Psoas muscle (tissue), 8 donors: ENCODE data around the gene CALCOCO1. TPM values are rescaled to one million over a fixed set of nuclear protein-coding genes. Genes with fewer than 3 reads are reported as not detected.

Experiments used
- ATAC-seq, 4 donors: fragments of 200-7000 bp; cut with Tn5 transposase; one replicate each; pipeline ENCODE4 v1.9.1; 2020; ENCODE audit warnings: moderate library complexity in 3 of 4, mild to moderate bottlenecking in 2 of 4
- DNase-seq, 2 donors: peaks; one replicate each; pipeline ENCODE4 v3.0.0-alpha.2; 2020
- H3K27ac ChIP-seq: fragments of 200-600 bp; one replicate; pipeline ENCODE4 v1.8.0; 2022
- H3K27me3 ChIP-seq, 3 donors: fragments of 200-600 bp in 1 of 3; one replicate each; pipeline versions ENCODE4 v1.6.1 to v1.8.0; 2013 to 2022; ENCODE audit warnings: low read length in 2 of 3, mild to moderate bottlenecking in 2 of 3, moderate library complexity in 1 of 3; ENCODE audit not compliant: insufficient read depth in 3 of 3
- H3K36me3 ChIP-seq, 2 donors: fragments of 200-600 bp in 1 of 2; one replicate each; pipeline versions ENCODE4 v1.6.1 to v1.8.0; 2013 to 2022; ENCODE audit warnings: low read depth in 1 of 2, mild to moderate bottlenecking in 1 of 2, moderate library complexity in 1 of 2; ENCODE audit not compliant: insufficient read depth in 1 of 2
- H3K4me1 ChIP-seq: fragments of 200-600 bp; one replicate; pipeline ENCODE4 v1.8.0; 2022
- H3K4me3 ChIP-seq: fragments of 200-600 bp; one replicate; pipeline ENCODE4 v1.8.0; 2022; ENCODE audit warnings: mild to moderate bottlenecking
- H3K9me3 ChIP-seq: fragments of 200-600 bp; one replicate; pipeline ENCODE4 v1.8.0; 2022
- CTCF ChIP-seq: fragments of 200-600 bp; IDR thresholded peaks from one replicate; pipeline ENCODE4 v1.8.0; 2022; ENCODE audit warnings: antibody characterized with exemption
- WGBS, 3 donors: extraction: QIAGEN DNeasy Blood & Tissue Kit; methylation state at CpG; one replicate each; pipeline versions ENCODE4 v1.1.6 to v1.1.7; 2013; 5-methylcytosine and 5-hydroxymethylcytosine counted together
- intact Hi-C, 2 donors: fragments of 100-400 bp; cut with DNase I; formaldehyde crosslinking; loops; one replicate each; pipeline versions ENCODE4 v1.11.0 to v1.14.2; 2022
- polyA plus RNA-seq, 3 donors: library from polyadenylated mRNA; stranded (reverse); fragments of 200-250 nt; gene quantifications; one replicate each; pipeline ENCODE4 v1.2.3, GENCODE V29; 2013
- total RNA-seq, 4 donors: library from RNA; stranded (reverse); fragmentation: NEBNext Ultra II Directional in 2 of 4; extraction: Animal tissue kit (Norgen Biotek cat#: 25700) in 2 of 4; gene quantifications; one replicate each; pipeline versions ENCODE4 v1.2.1 to v1.2.4, GENCODE V29; 2021 to 2023
- donor health status: healthy with polysubstance abuse.
- donor health status: DM: no; HTN: no; CAD: no; lungs with moderate emphysema.
- donor health status: Bipolar disorder and iron deficiency.
- donor health status: healthy.
- donor health status: DM: yes; HTN: yes; CAD: no.
- donor health status: DM: no; HTN: no; CAD: no.
- donor health status: DM: no; HTN: no; CAD: no.
- donor health status: DM: yes; HTN: yes; CAD: no.

The CALCOCO1 gene
- total and polyA plus RNA-seq, 7 donors, result 41.1 to 255 (median 180) TPM

GRCh38 chr12:53770281-53770680, 43.0 kb upstream of the CALCOCO1 start:
- intact Hi-C loops, result no loop called here

GRCh38 chr12:53768976-53769375, 41.7 kb upstream of the CALCOCO1 start:
- intact Hi-C loops, result no loop called here
- peaks cover 2 to 26% (median 3%) of the 10 kb centered on the region in 3 donors for H3K27me3 ChIP-seq

More at GRCh38 chr12:53770281-53770680, 43.0 kb upstream of the CALCOCO1 start:
- no peak overlapping the region for H3K27ac ChIP-seq
- H3K36me3 ChIP-seq, result no peaks in the 10 kb centered on the region
- H3K9me3 ChIP-seq, result no peaks in the 10 kb centered on the region
- ATAC-seq (peak in 1 of 4 donors; percentile 30), DNase-seq (no peak)
- no peak for TF ChIP-seq CTCF
- no peak overlapping the region for H3K4me3 ChIP-seq
- H3K27me3 ChIP-seq, result peaks cover 0 to 16% (median 0%) of the 10 kb centered on the region in 3 donors
- no peaks in the 10 kb centered on the region for H3K4me1 ChIP-seq

GRCh38 chr12:53766881-53767280, 39.6 kb upstream of the CALCOCO1 start:
- no peak for TF ChIP-seq CTCF
- ATAC-seq (no peak), DNase-seq (no peak)
- H3K9me3 ChIP-seq, result no peaks in the 10 kb centered on the region
- no peaks in the 10 kb centered on the region for H3K4me1 ChIP-seq
- no peak overlapping the region for H3K4me3 ChIP-seq
- H3K36me3 ChIP-seq, result no peaks in the 10 kb centered on the region
- H3K27ac ChIP-seq, result no peak overlapping the region
- H3K27me3 ChIP-seq, result peaks cover 2 to 40% (median 3%) of the 10 kb centered on the region in 3 donors
- 74 to 79% (median 76%) methylated on average over 3 of the region's 3 CpGs for WGBS, 3 donors
- intact Hi-C loops, result no loop called here

More at GRCh38 chr12:53768976-53769375, 41.7 kb upstream of the CALCOCO1 start:
- no peak for DNase-seq
- no peaks in the 10 kb centered on the region for H3K9me3 ChIP-seq
- no peaks in the 10 kb centered on the region for H3K36me3 ChIP-seq
- no peak for ATAC-seq
- WGBS, 3 donors, result 69 to 79% (median 70%) methylated on average over 5 of the region's 5 CpGs
- TF ChIP-seq CTCF, result no peak
- no peak overlapping the region for H3K27ac ChIP-seq
- no peaks in the 10 kb centered on the region for H3K4me1 ChIP-seq
- H3K4me3 ChIP-seq, result no peak overlapping the region

- intact Hi-C loops, result no loop called here
- ATAC-seq, result no peak
These were observed 38.6 kb upstream of the CALCOCO1 start for GRCh38 chr12:53765891-53766290.

More at GRCh38 chr12:53765891-53766290, 38.6 kb upstream of the CALCOCO1 start:
- TF ChIP-seq CTCF, result no peak
- no peaks in the 10 kb centered on the region for H3K9me3 ChIP-seq
- no peaks in the 10 kb centered on the region for H3K4me1 ChIP-seq
- DNase-seq, result no peak
- 79 to 86% (median 83%) methylated on average over 2 of the region's 2 CpGs for WGBS, 3 donors
- H3K27ac ChIP-seq, result no peak overlapping the region
- no peaks in the 10 kb centered on the region for H3K36me3 ChIP-seq
- H3K27me3 ChIP-seq, result peaks cover 3 to 42% (median 4%) of the 10 kb centered on the region in 3 donors
- no peak overlapping the region for H3K4me3 ChIP-seq
